ENCODE results near the gene MYBPHL.

MYBPHL gene

DNA sequence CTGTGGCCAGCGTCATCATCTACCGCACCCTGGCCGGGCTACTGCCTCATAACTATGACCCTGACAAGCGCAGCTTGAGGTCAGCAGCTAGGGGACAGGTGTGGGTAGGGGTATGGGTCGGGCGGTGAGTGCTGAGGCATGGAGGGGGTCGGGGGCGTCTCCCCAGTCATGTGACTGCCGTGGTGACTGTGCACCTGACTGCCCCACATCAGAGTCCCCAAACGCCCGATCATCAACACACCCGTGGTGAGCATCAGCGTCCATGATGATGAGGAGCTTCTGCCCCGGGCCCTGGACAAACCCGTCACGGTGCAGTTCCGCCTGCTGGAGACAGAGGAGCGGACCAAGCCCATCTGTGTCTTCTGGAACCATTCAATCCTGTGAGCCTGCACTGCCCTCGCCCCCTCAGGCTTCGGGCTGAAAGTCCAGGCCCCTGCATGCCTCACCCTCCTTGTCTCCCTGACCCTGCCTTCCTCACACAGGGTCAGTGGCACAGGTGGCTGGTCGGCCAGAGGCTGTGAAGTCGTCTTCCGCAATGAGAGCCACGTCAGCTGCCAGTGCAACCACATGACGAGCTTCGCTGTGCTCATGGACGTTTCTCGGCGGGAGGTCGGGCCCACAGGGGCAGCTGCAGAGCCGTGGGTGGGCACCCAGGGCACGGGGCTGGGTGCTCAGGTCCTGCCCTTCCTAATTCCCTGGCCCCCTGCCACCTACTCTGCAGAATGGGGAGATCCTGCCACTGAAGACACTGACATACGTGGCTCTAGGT, 37.4 kb downstream of the MYBPHL start:
- H3K4me3 ChIP-seq (ENCODE audit: low read length) = no peak overlapping the region
- no peak for DNase-seq (ENCODE audit: low read depth, low spot score)

GRCh38 chr1:109268431-109269211, 38.2 kb downstream of the MYBPHL start:
- H3K4me3 ChIP-seq (ENCODE audit: low read length) = no peak overlapping the region
- DNase-seq (ENCODE audit: low read depth, low spot score) = no peak

DNA sequence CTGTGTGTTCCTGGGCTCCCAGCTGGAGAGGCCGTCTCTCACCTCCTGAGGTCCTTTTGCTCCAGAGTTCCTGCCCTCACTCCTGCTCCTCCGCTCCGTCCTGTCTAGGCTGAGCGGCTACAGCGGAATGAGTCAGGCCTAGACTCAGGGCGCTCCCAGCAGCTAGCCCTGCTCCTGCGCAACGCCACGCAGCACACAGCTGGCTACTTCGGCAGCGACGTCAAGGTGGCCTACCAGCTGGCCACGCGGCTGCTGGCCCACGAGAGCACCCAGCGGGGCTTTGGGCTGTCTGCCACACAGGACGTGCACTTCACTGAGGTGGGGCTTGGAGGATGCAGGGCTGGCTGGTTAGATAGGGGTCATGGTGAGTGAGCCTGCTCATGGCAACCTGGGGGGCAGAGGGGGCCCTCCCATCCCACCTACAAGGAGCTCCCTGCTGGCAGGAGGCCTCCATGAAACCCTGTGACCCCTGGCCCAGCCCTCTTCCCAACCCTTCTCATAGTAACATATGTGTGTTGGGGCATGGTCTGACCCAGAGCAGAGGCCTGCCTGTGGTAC, 39.0 kb downstream of the MYBPHL start:
- DNase-seq (ENCODE audit: low read depth, low spot score) = no peak
- no peak overlapping the region for H3K4me3 ChIP-seq (ENCODE audit: low read length)

- DNase-seq (ENCODE audit: low read depth, low spot score) = no peak
- H3K4me3 ChIP-seq (ENCODE audit: low read length) = no peak overlapping the region
These were observed 39.8 kb downstream of the MYBPHL start for GRCh38 chr1:109266965-109267364.

DNA sequence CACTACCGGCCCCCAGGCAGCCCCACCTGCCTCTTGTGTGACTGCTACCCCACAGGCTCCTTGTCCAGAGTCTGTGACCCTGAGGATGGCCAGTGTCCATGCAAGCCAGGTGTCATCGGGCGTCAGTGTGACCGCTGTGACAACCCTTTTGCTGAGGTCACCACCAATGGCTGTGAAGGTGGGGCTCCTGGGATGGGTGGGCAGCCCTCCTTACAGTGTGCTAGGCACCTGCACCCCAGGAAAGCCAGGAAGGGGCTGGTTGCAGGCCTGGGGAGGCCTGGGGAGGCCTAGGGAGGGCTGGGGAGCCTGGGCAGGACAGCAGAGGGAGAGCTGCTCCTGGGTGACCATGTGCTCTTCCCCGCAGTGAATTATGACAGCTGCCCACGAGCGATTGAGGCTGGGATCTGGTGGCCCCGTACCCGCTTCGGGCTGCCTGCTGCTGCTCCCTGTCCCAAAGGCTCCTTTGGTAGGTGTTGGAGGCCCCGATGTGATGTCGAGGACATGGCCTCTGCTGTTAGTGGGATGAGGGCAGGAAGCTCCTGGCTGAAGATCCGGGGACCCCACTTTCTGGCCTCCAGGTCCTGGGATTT, 41.0 kb downstream of the MYBPHL start:
- no peak overlapping the region for H3K4me3 ChIP-seq (ENCODE audit: low read length)
- DNase-seq (ENCODE audit: low read depth, low spot score) = no peak

- no peak for DNase-seq (ENCODE audit: low read depth, low spot score)
- H3K4me3 ChIP-seq (ENCODE audit: low read length) = no peak overlapping the region
These were observed 41.8 kb downstream of the MYBPHL start for GRCh38 chr1:109265016-109265415.

GRCh38 chr1:109264379-109264755, 42.4 kb downstream of the MYBPHL start:
- DNase-seq (ENCODE audit: low read depth, low spot score) = no peak
- no peak overlapping the region for H3K4me3 ChIP-seq (ENCODE audit: low read length)

DNA sequence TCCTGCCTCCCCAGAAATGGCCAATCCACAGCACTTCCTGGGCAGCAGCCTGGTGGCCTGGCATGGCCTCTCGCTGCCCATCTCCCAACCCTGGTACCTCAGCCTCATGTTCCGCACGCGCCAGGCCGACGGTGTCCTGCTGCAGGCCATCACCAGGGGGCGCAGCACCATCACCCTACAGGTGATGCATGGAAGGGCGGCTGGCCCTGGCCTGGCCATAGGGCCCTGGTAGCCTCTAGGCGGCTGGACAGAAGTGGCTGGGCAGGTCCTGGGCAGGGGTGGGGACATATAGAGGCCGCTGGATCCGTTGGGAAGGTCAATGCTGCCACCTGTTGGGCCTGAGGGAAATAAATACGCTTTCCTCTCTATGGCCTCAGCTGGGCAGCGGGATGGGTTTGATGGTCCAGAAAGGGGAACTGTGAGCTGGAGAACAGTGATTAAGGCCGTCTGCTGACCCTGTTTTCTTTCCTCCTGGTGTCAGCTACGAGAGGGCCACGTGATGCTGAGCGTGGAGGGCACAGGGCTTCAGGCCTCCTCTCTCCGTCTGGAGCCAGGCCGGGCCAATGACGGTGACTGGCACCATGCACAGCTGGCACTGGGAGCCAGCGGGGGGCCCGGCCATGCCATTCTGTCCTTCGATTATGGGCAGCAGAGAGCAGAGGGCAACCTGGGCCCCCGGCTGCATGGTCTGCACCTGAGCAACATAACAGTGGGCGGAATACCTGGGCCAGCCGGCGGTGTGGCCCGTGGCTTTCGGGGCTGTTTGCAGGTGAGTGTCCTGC, 43.0 kb downstream of the MYBPHL start:
- peak; percentile 44 for DNase-seq (ENCODE audit: low read depth, low spot score)
- no peak overlapping the region for H3K4me3 ChIP-seq (ENCODE audit: low read length)

DNA sequence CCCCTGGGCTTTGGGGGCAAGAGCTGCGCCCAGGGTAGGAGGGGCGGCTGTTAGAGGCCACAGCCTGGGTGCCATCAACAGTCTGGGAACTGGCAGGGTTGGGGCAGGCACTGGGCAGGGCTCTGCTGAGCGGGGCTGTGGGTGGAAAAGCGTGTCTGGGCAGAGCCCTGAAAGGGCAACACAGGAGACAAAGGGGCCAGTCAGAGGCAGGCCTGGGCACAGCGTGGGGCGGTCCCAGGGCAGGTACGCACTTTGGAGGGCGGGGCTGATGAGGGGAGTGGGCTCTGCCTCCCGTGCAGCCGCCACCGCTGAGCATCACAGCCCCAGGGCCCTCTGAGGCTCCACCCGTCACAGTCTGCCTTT, 43.6 kb downstream of the MYBPHL start:
- no peak for DNase-seq (ENCODE audit: low read depth, low spot score)
- H3K4me3 ChIP-seq (ENCODE audit: low read length) = no peak overlapping the region

DNA sequence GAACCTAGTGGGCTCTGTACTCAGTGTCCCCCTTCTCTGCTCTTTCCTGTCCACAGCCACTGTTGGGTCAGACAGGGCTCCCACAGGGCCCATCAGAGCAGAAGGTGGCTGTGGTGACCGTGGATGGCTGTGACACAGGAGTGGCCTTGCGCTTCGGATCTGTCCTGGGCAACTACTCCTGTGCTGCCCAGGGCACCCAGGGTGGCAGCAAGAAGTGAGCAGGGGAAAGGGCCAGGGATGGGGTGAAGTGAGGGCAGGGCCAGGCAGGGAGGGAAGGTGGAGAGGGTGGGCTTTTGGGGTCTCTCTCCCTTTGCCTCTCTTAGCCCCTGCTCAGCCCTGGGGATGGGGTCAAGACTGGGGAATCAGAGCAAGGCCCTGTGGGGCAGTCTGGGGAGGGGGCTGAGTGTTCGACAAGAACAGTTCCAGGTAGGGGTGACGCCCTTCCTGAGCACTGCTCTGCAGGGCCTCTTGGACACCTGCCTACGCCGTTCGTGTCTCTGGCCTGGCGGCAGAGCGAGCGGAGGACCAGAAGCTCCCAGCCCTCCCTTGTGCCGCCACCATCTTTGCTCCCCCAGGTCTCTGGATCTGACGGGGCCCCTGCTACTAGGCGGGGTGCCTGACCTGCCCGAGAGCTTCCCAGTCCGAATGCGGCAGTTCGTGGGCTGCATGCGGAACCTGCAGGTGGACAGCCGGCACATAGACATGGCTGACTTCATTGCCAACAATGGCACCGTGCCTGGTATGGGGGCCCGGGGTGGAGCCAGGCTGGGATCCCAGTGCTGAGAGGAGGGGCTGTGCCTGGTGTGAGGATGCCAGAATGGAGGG, 44.4 kb downstream of the MYBPHL start:
- H3K4me3 ChIP-seq (ENCODE audit: low read length) = no peak overlapping the region
- DNase-seq (ENCODE audit: low read depth, low spot score) = no peak

DNA sequence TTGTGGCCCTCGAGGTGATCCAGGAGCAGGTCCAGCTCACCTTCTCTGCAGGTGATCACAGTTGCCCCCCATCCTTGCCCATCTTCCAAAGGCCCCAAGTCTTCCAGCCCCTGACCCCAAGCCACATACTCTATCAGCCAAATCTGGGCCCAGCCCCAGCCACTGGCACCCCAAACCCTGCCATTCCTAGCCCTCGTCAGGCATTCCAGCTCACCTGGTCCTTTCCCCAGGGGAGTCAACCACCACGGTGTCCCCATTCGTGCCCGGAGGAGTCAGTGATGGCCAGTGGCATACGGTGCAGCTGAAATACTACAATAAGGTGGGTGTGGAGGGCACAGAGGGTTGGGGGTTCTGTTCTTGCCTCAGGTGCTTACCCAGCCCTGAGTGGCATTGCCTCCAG, 45.2 kb downstream of the MYBPHL start:
- no peak for DNase-seq (ENCODE audit: low read depth, low spot score)
- no peak overlapping the region for H3K4me3 ChIP-seq (ENCODE audit: low read length)

DNA sequence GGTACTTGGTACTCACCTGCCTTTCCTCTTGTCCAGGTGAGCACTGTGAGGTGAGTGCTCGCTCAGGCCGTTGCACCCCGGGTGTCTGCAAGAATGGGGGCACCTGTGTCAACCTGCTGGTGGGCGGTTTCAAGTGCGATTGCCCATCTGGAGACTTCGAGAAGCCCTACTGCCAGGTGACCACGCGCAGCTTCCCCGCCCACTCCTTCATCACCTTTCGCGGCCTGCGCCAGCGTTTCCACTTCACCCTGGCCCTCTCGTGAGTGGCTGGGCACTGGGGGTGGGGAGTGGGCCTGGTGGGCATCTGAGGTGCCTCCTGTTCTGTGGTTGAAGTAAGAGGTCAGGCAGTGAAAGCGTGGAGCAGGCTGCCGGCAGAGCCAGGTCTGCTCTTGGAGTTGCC, 45.8 kb downstream of the MYBPHL start:
- DNase-seq (ENCODE audit: low read depth, low spot score) = no peak
- no peak overlapping the region for H3K4me3 ChIP-seq (ENCODE audit: low read length)

GRCh38 chr1:109259674-109260557, 46.9 kb downstream of the MYBPHL start:
- DNase-seq (ENCODE audit: low read depth, low spot score) = no peak
- H3K4me3 ChIP-seq (ENCODE audit: low read length) = no peak overlapping the region

DNA sequence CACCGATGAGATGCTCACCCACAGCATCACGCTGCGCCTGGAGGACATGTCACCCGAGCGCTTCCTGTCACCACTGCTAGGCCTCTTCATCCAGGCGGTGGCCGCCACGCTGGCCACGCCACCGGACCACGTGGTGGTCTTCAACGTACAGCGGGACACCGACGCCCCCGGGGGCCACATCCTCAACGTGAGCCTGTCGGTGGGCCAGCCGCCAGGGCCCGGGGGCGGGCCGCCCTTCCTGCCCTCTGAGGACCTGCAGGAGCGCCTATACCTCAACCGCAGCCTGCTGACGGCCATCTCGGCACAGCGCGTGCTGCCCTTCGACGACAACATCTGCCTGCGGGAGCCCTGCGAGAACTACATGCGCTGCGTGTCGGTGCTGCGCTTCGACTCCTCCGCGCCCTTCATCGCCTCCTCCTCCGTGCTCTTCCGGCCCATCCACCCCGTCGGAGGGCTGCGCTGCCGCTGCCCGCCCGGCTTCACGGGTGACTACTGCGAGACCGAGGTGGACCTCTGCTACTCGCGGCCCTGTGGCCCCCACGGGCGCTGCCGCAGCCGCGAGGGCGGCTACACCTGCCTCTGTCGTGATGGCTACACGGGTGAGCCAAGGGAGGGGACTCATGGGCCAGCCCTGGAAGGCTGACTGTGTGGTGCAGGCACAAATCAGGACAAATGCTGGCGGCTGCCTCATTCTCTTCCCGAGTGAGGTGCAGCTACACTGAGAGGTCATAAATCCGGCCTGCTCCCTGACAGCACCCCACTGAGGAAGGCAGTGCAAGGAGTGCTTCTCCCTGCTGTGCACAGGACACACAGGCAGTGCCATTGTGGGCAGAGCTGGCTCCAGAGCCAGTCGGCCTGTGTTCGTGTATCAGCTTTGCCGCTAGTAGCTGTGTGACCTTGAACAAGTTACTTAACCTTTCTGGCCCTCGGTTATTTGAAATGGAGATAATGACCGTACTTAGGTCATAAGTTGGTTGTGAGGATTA, 48.0 kb downstream of the MYBPHL start:
- DNase-seq (ENCODE audit: low read depth, low spot score) = no peak
- H3K4me3 ChIP-seq (ENCODE audit: low read length) = no peak overlapping the region

DNA sequence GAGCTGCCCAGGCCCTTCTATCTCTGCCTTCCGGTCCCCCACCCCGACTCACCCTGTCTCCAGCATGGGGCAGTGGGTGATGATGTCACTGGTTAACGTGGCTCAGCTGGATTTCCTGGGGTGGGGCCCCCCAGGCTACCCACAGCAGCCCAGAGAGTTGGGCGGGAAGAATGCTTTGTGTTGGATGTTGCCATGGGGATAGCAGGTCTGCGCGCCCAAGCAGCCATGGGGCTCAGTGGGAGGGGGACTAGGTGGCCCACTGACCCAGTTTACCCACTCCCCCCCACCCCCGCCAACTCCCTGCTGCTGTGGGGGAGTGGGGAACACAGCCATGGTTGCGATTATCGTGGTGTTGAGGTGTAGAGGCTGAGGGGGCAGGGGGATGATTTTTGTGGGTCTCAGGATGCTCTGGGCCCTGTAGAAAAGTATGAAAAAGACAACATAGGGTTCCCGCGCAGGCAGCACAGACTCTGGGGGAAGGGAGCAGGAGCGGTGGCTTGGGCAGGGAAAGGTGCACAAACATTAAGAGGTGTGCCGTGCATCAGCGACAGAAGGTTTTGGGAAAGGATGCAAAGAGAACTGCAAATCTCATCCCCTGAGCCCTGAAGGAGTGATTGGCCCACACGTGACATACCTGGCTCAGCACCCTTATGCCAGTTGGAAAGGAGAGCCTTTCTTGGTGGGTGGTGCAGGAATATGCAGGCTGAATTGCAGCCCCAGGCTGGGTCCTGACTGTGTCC, 49.0 kb downstream of the MYBPHL start:
- no peak overlapping the region for H3K4me3 ChIP-seq (ENCODE audit: low read length)
- no peak for DNase-seq (ENCODE audit: low read depth, low spot score)
